MCF 10A (cell line): ENCODE data around the gene ZSCAN2. TPM values are rescaled to one million over a fixed set of nuclear protein-coding genes. Genes with fewer than 3 reads are reported as not detected.

Source experiments
- BruUV-seq: library from RNA; stranded (reverse); fragments of 400-500 nt; replicated peaks from 2 replicates; lab custom pipeline; 2021; lab: Mats Ljungman, UMichigan
- CTCF ChIA-PET: fragments of 300-600 bp; sonication (Branson Sonifier 250); formaldehyde crosslinking; extraction: SDS; loops from one replicate; lab custom pipeline; 2021; ENCODE audit warnings: antibody characterized with exemption, inconsistent platforms; lab: Yijun Ruan, JAX
- POLR2A ChIA-PET: fragments of 300-600, 350-650 bp; sonication (Branson Sonifier 250); formaldehyde crosslinking; extraction: SDS; loops from one replicate; lab custom pipeline; 2020; ENCODE audit warnings: antibody characterized with exemption, inconsistent platforms; lab: Yijun Ruan, JAX
- DNase-seq: peaks from one replicate; pipeline ENCODE4 v3.0.0-alpha.2; 2018; ENCODE audit not compliant: unreplicated experiment
- H3K27ac Mint-ChIP-seq: one replicate; pipeline ENCODE4 v1.8.0; 2022; ENCODE audit warnings: mild to moderate bottlenecking, low read depth, mixed read lengths; ENCODE audit not compliant: unreplicated experiment
- H3K27me3 Mint-ChIP-seq: one replicate; pipeline ENCODE4 v1.8.0; 2022; ENCODE audit warnings: mixed read lengths; ENCODE audit not compliant: insufficient read depth, unreplicated experiment
- H3K36me3 Mint-ChIP-seq: one replicate; pipeline ENCODE4 v1.8.0; 2022; ENCODE audit warnings: mild to moderate bottlenecking, moderate library complexity, mixed read lengths; ENCODE audit not compliant: insufficient read depth, unreplicated experiment
- H3K4me1 Mint-ChIP-seq: one replicate; pipeline ENCODE4 v1.8.0; 2022; ENCODE audit warnings: mixed read lengths; ENCODE audit not compliant: insufficient read depth, unreplicated experiment
- H3K4me3 Mint-ChIP-seq: one replicate; pipeline ENCODE4 v1.8.0; 2022; ENCODE audit warnings: mild to moderate bottlenecking, moderate library complexity, mixed read lengths; ENCODE audit not compliant: unreplicated experiment
- H3K9me3 Mint-ChIP-seq: one replicate; pipeline ENCODE4 v1.8.0; 2022; ENCODE audit warnings: mixed read lengths; ENCODE audit not compliant: unreplicated experiment
- CTCF ChIP-seq: fragments of 200-600 bp; IDR thresholded peaks from one replicate; pipeline ENCODE4 v1.8.0; 2022; ENCODE audit warnings: antibody characterized with exemption, mild to moderate bottlenecking; ENCODE audit not compliant: unreplicated experiment
- intact Hi-C: fragments of 100-400 bp; cut with micrococcal nuclease; formaldehyde crosslinking; loops from 2 replicates; pipeline ENCODE4 v1.14.1; 2022
- total RNA-seq: library from RNA; stranded (reverse); gene quantifications from 2 replicates; pipeline ENCODE4 v1.2.3, GENCODE V29; 2022

The ZSCAN2 gene
- total RNA-seq, 1 experiment from 2014 or later, result 4.2 TPM

GRCh38 chr15:84653910-84654688 is 53.3 kb downstream of the ZSCAN2 start, which contains the start of gene WDR73:
WDR73 (minus strand) TSS chr15:84654283; CDS start chr15:84654274, 9 bp downstream.
- Mint-ChIP-seq H3K27ac (peak within 1 kb of the TSS; percentile 98), H3K9me3 (no peaks in the 10 kb centered on the region), H3K36me3 (peaks cover 52% of the 10 kb centered on the region), H3K4me1 (peaks cover 23% of the 10 kb centered on the region), H3K4me3 (peak within 1 kb of the TSS; percentile 96), H3K27me3 (no peaks in the 10 kb centered on the region)
- ChIA-PET CTCF (interaction anchor here (0.6 to 4.7 kb wide), 14 partner anchors 9 to 391 kb away, joined by 3 to 40 read pairs (median 4); no protein-coding TSS in a partner anchor), POLR2A (interaction anchor here (0.6 to 4.7 kb wide), 21 partner anchors 10 to 1067 kb away, joined by 3 to 42 read pairs (median 4); partner anchors contain the start of genes SEC11A and ZSCAN2)
- intact Hi-C loops, result loop anchor here (1.0 to 5.0 kb wide), 8 partner anchors 23 to 275 kb away; partner anchors contain the start of genes SEC11A, ZNF592 and ZSCAN2
- DNase-seq, result peak; percentile 94
- no peak for TF ChIP-seq CTCF
- TSS peak; percentile 80 for BruUV-seq

- H3K4me1 Mint-ChIP-seq, result peaks cover 20% of the 10 kb centered on the region
- BruUV-seq, result TSS peak; percentile 75
- H3K27ac Mint-ChIP-seq, result peak overlapping the region; percentile 98
- peak; percentile 85 for DNase-seq
- H3K36me3 Mint-ChIP-seq, result peaks cover 44% of the 10 kb centered on the region
- no peaks in the 10 kb centered on the region for H3K27me3 Mint-ChIP-seq
- ChIA-PET CTCF (interaction anchor here (0.6 to 4.7 kb wide), 16 partner anchors 8 to 390 kb away, joined by 3 to 40 read pairs (median 5); no protein-coding TSS in a partner anchor), POLR2A (interaction anchor here (0.6 to 4.7 kb wide), 18 partner anchors 12 to 274 kb away, joined by 3 to 42 read pairs (median 4); partner anchors contain the start of genes SEC11A and ZSCAN2)
- H3K4me3 Mint-ChIP-seq, result peak overlapping the region; percentile 96
- intact Hi-C loops, result loop anchor here (1.0 to 5.0 kb wide), 9 partner anchors 24 to 387 kb away; partner anchors contain the start of genes SEC11A, ZNF592 and ZSCAN2
- TF ChIP-seq CTCF, result peak; percentile 62
- H3K9me3 Mint-ChIP-seq, result no peaks in the 10 kb centered on the region
Measured at GRCh38 chr15:84654689-84655453, 54.1 kb downstream of the ZSCAN2 start.

- Mint-ChIP-seq H3K4me3 (peak overlapping the region; percentile 68), H3K27me3 (no peaks in the 10 kb centered on the region), H3K36me3 (peaks cover 40% of the 10 kb centered on the region), H3K27ac (peak overlapping the region; percentile 17), H3K4me1 (peaks cover 12% of the 10 kb centered on the region), H3K9me3 (no peaks in the 10 kb centered on the region)
- no peak for TF ChIP-seq CTCF
- CTCF ChIA-PET, result interaction anchor here (0.5 to 4.7 kb wide), 5 partner anchors 9 to 271 kb away, joined by 3 to 40 read pairs (median 4); no protein-coding TSS in a partner anchor
- POLR2A ChIA-PET, result interaction anchor here (0.6 to 1.5 kb wide), 7 partner anchors 17 to 186 kb away, joined by 3 to 4 read pairs (median 3); partner anchors contain the start of genes SEC11A and ZSCAN2
- no TSS peak for BruUV-seq
- intact Hi-C loops, result loop anchor here (5.0 kb wide), 1 partner anchor 385 kb away; no protein-coding TSS in a partner anchor
- DNase-seq, result no peak
Measured at GRCh38 chr15:84656972-84657371, 56.2 kb downstream of the ZSCAN2 start.
